Right lobe of liver (tissue), 6 donors: Measurements from ENCODE around the gene GLCE. TPM values are rescaled to one million over a fixed set of nuclear protein-coding genes. Genes with fewer than 3 reads are reported as not detected.

ENCODE experiments used
- ATAC-seq, 4 donors: fragments of 200-7000 bp; cut with Tn5 transposase; one replicate each; pipeline ENCODE4 v1.9.1; 2020; ENCODE audit warnings: mild to moderate bottlenecking in 4 of 4, moderate library complexity in 4 of 4
- DNase-seq, 3 donors: peaks; one replicate each; pipeline ENCODE4 v3.0.0-alpha.2; 2020
- H3K27ac ChIP-seq, 3 donors: fragments of 200-600 bp; one replicate each; pipeline ENCODE4 v1.8.0; 2022
- H3K27me3 ChIP-seq, 2 donors: fragments of 200-600 bp; one replicate each; pipeline ENCODE4 v1.8.0; 2022
- H3K36me3 ChIP-seq, 4 donors: fragments of 200-600 bp; sonication (generic) in 1 of 4; one replicate each; pipeline versions ENCODE4 v1.5.1 to v1.8.0; 2017 to 2022; ENCODE audit warnings: control low read depth in 1 of 4
- H3K4me1 ChIP-seq, 4 donors: fragments of 200-600 bp; sonication (generic) in 1 of 4; one replicate each; pipeline versions ENCODE4 v1.5.1 to v1.8.0; 2017 to 2022; ENCODE audit warnings: control low read depth in 1 of 4
- H3K4me3 ChIP-seq, 3 donors: fragments of 200-600 bp; one replicate each; pipeline ENCODE4 v1.8.0; 2022
- H3K9me3 ChIP-seq, 4 donors: fragments of 200-600 bp; sonication (generic) in 1 of 4; one replicate each; pipeline versions ENCODE4 v1.5.1 to v1.8.0; 2017 to 2022; ENCODE audit warnings: control low read depth in 1 of 4
- CTCF ChIP-seq, 4 donors: fragments of 200-600 bp in 3 of 4; fragments of 450-650 bp in 1 of 4; IDR thresholded peaks; one replicate each; pipeline versions ENCODE4 v1.5.1 to v1.8.0; 2016 to 2022; ENCODE audit warnings: antibody characterized with exemption in 4 of 4, mild to moderate bottlenecking in 2 of 4
- POLR2A ChIP-seq: fragments of 450-650 bp; IDR thresholded peaks from one replicate; pipeline ENCODE4 v1.6.1; 2017; ENCODE audit warnings: antibody characterized with exemption, mild to moderate bottlenecking
- whole genome bisulfite sequencing: methylation state at CpG from one replicate; pipeline ENCODE4 v1.1.6; 2018; ENCODE audit warnings: low coverage, low lambda C conversion rate; ENCODE audit not compliant: insufficient coverage; ENCODE audit errors: missing lambda C conversion rate; 5-methylcytosine and 5-hydroxymethylcytosine counted together
- intact Hi-C, 2 donors: fragments of 100-400 bp; cut with DNase I; formaldehyde crosslinking; loops; one replicate each; pipeline versions ENCODE4 v1.11.2 to v1.14.1; 2022
- total RNA-seq, 6 experiments: library from RNA; depleted of rRNA in 2 of 6; stranded (reverse); fragments of >200 nt in 2 of 6; fragmentation: NEBNext Ultra II Directional in 3 of 6; extraction: Animal tissue kit (Norgen Biotek cat#: 25700) in 3 of 6; gene quantifications; one replicate each; pipeline versions ENCODE4 v1.1.0 to v1.2.4, GENCODE V29; 2016 to 2023
- donor health status: DM: no; HTN: yes; CAD: no.
- donor health status: DM: no; HTN: no; CAD: no.
- donor health status: DM: no; HTN: no; CAD: no.
- donor health status: DM: no; HTN: yes; CAD: no.
- donor health status: DM: no; HTN: yes; CAD: no.

GLCE gene
- total RNA-seq, 6 experiments from 2014 or later: 8.1 to 23.5 (median 15.4) TPM

- Histone ChIP-seq H3K36me3 (no peaks in the 10 kb centered on the region), H3K9me3 (no peaks in the 10 kb centered on the region), H3K4me3 (no peak overlapping the region), H3K27ac (no peak overlapping the region), H3K27me3 (no peaks in the 10 kb centered on the region), H3K4me1 (no peaks in the 10 kb centered on the region)
- 30% methylated on average over 5 of the region's 5 CpGs for WGBS
- peak; percentile 50 to 61 (median 55) for ATAC-seq
- intact Hi-C loops: no loop called here
- DNase-seq: no peak
- TF ChIP-seq CTCF (IDR thresholded peaks at IDR 0.05) (peak; percentile 56 to 66 (median 64)), POLR2A (no peak)
Observed at GRCh38 chr15:69265347-69265955, 105.0 kb downstream of the GLCE start.

GRCh38 chr15:69271217-69271616 is 110.8 kb downstream of the GLCE start:
- ATAC-seq (no peak), DNase-seq (no peak)
- H3K4me3 ChIP-seq: no peak overlapping the region
- no peaks in the 10 kb centered on the region for H3K9me3 ChIP-seq
- H3K27ac ChIP-seq: no peak overlapping the region
- no peaks in the 10 kb centered on the region for H3K36me3 ChIP-seq
- intact Hi-C loops: loop anchor here in 1 of 2 donors (10.0 kb wide), 1 partner anchor 216 kb away; no protein-coding TSS in a partner anchor
- no peaks in the 10 kb centered on the region for H3K4me1 ChIP-seq
- no peaks in the 10 kb centered on the region for H3K27me3 ChIP-seq
- TF ChIP-seq POLR2A (no peak), CTCF (IDR thresholded peaks at IDR 0.05) (no peak)

- no peaks in the 10 kb centered on the region for H3K36me3 ChIP-seq
- DNase-seq (no peak), ATAC-seq (no peak)
- 61% methylated on average over 3 of the region's 3 CpGs for WGBS
- TF ChIP-seq POLR2A (no peak), CTCF (IDR thresholded peaks at IDR 0.05) (no peak)
- intact Hi-C loops: loop anchor here in 1 of 2 donors (10.0 kb wide), 1 partner anchor 217 kb away; no protein-coding TSS in a partner anchor
- H3K4me1 ChIP-seq: no peaks in the 10 kb centered on the region
- no peaks in the 10 kb centered on the region for H3K9me3 ChIP-seq
- no peak overlapping the region for H3K4me3 ChIP-seq
- no peaks in the 10 kb centered on the region for H3K27me3 ChIP-seq
- no peak overlapping the region for H3K27ac ChIP-seq
Observed at GRCh38 chr15:69272139-69272538, 111.7 kb downstream of the GLCE start.

GRCh38 chr15:69272891-69273290 is 112.5 kb downstream of the GLCE start:
- Histone ChIP-seq H3K27me3 (no peaks in the 10 kb centered on the region), H3K9me3 (no peaks in the 10 kb centered on the region), H3K36me3 (no peaks in the 10 kb centered on the region), H3K4me1 (no peaks in the 10 kb centered on the region), H3K4me3 (no peak overlapping the region), H3K27ac (no peak overlapping the region)
- no peak for ATAC-seq
- intact Hi-C loops: loop anchor here in 1 of 2 donors (10.0 kb wide), 1 partner anchor 218 kb away; no protein-coding TSS in a partner anchor
- no peak for DNase-seq
- TF ChIP-seq CTCF (IDR thresholded peaks at IDR 0.05) (no peak), POLR2A (no peak)
- WGBS: 88% methylated on average over 6 of the region's 6 CpGs
